Activated CD8-positive, alpha-beta memory T cell treated with anti-CD3 and anti-CD28 coated beads for 24 hours (primary cell): Measurements from ENCODE around the gene KBTBD12.
"Not testable (repeated sequence)": the region's sequence is repeated elsewhere in the genome, so short reads cannot be mapped to it uniquely, and the experiment has no call there.

ENCODE experiments used
- DNase-seq: peaks from one replicate; pipeline ENCODE4 v3.0.0-alpha.2; 2020

The KBTBD12 gene

GRCh38 chr3:127915115-127915936 lies at the start of gene KBTBD12:
Gene KBTBD12 (plus strand): TSS chr3:127915232. CDS start chr3:127923062, 7,830 bp downstream.
- no peak for DNase-seq

GRCh38 chr3:127865941-127866340 lies 49.1 kb upstream of the KBTBD12 start:
- no peak for DNase-seq

GRCh38 chr3:127867412-127867811 lies 47.6 kb upstream of the KBTBD12 start:
- DNase-seq = no peak

- DNase-seq = no peak
These were observed 47.0 kb upstream of the KBTBD12 start for GRCh38 chr3:127867986-127868385.

DNA sequence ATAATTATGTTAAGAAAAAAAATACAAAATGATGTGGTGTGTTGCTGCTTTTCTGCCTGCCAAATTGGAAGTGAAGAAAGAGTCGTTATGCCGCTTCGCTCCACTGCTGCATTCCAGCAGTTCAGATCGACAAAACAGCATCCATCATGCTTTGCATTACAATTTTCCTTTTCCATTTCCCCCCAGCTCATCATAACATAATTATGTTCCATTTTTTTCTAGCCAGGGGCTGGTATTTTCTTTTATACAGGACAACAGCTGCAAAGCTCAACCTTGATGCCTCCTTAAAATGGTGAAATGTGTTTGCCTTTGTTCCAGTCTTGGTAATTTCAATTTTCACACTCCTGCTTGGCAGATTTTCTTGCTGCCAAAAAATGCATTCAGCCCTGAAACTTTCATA lies 44.9 kb upstream of the KBTBD12 start:
- no peak for DNase-seq

DNA sequence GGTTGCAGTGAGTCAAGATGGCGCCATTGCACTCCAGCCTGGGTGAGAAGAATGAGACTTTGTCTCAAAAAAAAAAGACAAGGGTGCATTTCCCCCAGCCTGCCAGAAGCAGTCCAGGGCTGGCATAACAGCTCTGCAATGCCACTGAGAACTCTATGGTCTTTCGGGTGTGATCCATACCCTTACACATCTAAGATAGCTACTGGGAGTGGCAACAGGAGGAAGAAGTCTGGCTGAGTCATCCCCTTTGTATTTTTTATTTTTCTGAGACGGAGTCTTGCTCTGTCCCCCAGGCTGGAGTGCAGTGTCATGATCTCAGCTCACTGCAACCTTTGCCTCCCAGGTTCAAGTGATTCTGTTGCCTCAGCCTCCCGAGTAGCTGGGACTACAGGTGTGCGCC lies 40.9 kb upstream of the KBTBD12 start:
- not testable (repeated sequence) for DNase-seq

GRCh38 chr3:127881586-127881985 lies 33.4 kb upstream of the KBTBD12 start:
- DNase-seq = no peak

- DNase-seq = no peak
These were observed 31.0 kb upstream of the KBTBD12 start for GRCh38 chr3:127884041-127884440.

GRCh38 chr3:127886231-127886955 lies 28.6 kb upstream of the KBTBD12 start:
- DNase-seq = no peak

GRCh38 chr3:127886956-127887231 lies 28.1 kb upstream of the KBTBD12 start:
- DNase-seq = no peak

DNA sequence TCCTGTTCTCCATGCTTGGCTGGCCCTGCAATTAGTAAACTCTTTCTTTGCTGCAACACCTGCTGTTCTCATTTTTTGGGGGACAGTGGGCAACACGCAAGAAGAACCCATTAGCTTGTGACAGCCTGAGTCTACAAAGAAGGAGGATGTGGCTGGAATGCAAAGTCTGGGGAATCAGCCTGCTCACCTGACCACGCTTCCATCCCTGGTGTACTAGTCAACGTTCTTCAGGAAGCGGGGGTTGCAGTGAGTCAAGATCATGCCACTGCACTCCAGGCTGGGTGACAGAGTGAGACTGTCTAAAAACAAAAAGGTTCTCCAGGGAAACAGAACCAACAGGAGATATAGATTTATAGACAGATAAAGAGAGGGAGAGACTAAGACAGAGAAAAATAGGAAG lies 27.7 kb upstream of the KBTBD12 start:
- DNase-seq = no peak

DNA sequence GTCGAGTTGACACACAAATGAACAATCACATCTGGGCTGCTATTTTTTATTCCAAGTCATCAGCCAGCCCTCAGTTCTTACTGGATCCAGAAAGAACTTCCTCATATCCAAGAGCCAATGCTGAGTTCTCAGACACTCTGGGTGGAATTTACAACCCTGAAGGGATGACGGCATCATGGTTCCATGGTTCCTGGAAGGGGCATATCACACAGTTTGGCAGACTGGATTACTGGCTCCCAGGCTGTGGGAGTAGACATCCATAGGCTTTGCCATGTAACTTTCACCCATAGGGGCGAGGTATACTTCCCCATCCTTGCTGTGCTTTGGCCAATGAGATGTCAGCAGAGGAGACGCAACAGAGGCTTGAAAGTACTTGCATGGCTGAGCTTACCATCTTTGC lies 26.9 kb upstream of the KBTBD12 start:
- no peak for DNase-seq

DNA sequence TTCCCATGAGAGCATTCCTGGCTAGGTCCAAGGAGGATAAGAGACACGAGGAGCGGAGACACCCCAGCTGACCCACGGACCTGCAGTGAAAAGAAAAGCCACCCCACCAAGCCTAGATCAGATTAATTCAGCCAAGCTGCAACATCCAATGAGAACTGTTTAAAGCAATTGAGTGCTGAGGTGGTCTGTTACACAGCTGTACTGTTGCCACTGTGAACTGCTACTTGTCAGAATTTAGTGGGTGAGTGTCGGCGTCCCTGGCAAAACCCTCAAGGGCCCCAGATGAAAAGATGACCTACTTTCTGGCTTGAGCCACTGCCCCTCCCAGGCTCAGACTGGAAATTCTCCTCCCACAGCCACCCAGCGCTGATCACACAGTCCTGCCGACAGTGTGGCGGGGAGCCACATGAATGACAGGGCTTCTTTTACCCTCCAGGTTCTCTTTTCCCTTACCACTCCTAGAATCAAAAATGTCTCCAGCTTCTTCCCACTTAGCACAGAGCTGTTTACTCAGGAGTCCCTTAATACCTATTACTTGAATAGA lies 26.4 kb upstream of the KBTBD12 start:
- no peak for DNase-seq

DNA sequence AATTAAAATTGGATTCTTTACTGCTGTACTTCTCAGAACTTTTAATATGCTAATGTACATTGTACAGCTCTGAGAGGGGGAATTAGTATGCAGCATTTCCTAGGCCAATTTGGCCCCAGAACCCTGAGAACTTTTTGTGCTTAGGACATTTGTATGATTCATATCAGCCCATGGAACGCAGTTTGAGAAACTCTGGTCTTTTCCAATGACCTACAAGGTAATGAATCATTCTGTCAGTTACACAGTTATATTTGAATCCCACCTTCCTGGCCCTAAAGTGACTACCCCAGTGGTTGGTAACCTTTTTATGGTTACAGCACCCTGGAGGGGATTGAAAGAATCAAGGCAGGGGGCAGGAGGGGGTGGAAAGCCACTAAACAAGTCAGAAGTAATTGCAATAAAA lies 25.6 kb upstream of the KBTBD12 start:
- no peak for DNase-seq

- DNase-seq = no peak
These were observed 24.9 kb upstream of the KBTBD12 start for GRCh38 chr3:127889976-127890650.

DNA sequence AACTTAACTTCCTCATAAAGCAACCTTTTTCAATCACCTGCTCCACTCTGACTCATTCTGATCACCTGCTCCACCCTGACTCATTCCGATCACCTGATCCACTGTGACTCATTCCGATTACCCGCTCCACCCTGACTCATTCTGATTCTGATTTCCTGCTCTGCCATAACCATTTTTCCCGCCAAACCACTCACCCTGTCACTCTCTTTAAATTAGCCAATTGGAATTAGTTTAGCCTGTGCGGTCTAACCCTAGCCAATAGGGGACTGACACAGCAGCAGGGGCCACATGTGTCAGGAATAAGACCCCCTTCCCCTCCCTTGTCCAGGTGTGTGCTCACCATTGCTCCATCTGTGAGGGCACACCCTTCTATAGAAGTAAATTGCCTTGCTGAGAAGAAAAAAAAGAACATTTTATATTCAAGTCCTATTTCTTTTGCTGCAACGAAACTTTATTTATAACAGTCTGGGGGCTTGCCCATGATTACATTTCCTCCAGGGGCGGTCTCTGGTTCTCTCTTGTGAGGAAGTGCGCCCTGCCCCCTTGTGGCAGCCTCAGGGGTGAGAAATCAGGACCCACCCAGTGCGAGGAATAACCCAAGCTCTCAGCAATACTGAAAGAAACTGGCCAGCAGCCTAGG lies 24.3 kb upstream of the KBTBD12 start:
- DNase-seq = not testable (repeated sequence)

DNA sequence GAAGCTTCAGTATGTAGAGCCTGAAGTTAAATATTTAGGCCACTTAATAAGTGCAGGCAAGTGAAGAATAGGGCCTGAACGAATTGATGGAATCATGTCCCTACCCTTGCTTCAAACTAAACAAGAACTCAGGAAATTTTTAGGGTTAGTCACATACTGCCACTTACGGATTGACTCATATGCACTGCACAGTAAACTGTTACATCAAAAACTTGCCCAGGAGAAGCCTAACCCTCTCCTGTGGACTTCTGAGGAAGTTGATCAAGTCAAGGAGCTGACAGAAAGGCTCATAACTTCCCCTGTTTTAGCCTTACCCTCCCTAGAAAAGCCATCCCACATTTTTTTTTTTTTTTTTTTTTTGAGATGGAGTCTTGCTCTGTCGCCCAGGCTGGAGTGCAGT lies 20.6 kb upstream of the KBTBD12 start:
- no peak for DNase-seq

DNA sequence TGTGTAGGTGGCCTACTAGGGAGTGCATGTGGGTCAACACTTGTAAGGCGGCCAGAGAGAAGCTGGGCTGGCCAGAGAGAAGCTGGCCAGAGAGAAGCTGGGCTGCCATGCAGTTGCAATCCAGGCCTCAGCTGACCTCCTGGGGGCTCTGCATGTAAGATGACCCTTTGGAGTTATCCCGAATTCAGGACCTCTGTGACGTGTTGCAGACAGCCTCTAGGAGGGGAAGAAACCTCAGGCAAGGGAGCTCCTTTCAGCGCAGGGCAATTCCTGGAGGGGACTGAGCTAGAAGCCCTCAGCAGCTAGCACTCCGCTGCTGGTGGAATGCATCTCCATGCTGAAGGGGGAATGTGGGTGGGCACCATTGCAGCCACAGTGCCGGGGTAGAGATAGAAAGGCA lies 15.8 kb upstream of the KBTBD12 start:
- no peak for DNase-seq

- no peak for DNase-seq
These were observed 15.3 kb upstream of the KBTBD12 start for GRCh38 chr3:127899766-127900165.

DNA sequence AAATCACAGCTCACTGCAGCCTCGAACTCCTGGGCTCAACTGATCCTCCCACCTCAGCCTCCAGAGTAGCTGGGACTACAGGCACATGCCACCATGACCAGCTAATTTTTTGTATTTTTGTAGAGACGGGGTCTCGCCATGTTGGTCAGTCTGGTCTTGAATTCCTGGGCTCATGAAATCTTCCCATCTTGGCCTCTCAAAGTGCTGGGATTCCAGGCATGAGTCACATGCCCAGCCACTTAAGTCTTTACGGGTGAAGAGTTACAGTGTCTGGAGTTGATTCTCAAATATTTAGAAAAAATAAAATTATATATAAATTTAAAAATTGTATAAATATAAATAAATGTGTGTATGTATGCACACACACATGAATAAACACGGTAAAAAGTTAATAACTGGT lies 14.5 kb upstream of the KBTBD12 start:
- DNase-seq = no peak

DNA sequence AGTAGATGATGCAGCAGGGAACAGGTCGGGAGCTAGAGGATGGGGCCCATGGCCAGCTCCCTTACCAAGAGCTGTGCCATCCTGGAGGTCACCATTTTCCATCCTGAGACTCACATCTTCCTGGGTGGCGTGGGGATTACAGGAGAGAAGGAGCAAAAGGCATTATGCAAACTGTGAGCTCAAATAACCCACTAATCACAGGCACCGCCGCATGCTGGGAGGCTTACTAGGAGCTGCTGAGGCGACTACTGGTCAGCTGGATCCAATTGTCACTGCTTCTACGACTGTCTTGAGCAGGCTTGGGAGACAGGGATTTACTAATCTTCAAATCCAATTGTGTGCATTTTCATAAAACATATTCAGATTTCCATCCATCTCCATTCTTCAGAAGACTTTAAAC lies 12.5 kb upstream of the KBTBD12 start:
- no peak for DNase-seq

GRCh38 chr3:127903611-127904375 lies 11.2 kb upstream of the KBTBD12 start:
- DNase-seq = no peak
